Adrenal gland (tissue), 5 donors: Measurements from ENCODE around the gene AHR.

Experiments
- POLR2A ChIP-seq, 2 donors: fragments of 450-650 bp; IDR thresholded peaks; one replicate each; pipeline ENCODE4 v1.6.1; 2017; ENCODE audit warnings: antibody characterized with exemption in 2 of 2, mild to moderate bottlenecking in 2 of 2, moderate library complexity in 1 of 2
- TF ChIP-seq, protein P1 (sequence below), 6 experiments: fragments of 450-650 bp in 4 of 6; fragments of 200-600 bp in 2 of 6; sonication (generic) in 1 of 6; IDR thresholded peaks; 1 replicate in 5 of 6; 2 replicates in 1 of 6; pipeline versions ENCODE4 v1.5.1 to v1.8.0; 2016 to 2021; ENCODE audit warnings: antibody characterized with exemption in 6 of 6, mild to moderate bottlenecking in 2 of 6, moderate library complexity in 1 of 6
- donor health status: DM: no; HTN: no; CAD: no.

DNA sequence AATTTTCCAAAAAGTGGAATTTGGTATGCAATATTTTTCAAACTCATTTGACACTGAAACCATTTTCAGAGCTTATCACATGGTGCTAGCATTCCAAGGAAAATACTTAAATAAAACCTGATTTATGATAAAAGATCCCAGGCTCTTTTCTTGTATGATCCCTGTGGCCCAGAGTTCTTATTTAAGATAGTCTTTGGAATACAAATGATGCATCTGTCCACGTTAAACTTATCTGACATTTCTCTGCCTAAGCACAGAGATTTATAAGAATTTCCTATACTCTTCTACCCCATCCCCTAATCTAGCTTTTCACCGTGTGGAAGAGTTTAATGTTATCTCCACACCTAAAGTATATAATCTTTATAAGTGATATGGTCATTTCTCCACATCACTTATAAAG, 66.2 kb downstream of the AHR start:
- TF ChIP-seq, protein P1, sequence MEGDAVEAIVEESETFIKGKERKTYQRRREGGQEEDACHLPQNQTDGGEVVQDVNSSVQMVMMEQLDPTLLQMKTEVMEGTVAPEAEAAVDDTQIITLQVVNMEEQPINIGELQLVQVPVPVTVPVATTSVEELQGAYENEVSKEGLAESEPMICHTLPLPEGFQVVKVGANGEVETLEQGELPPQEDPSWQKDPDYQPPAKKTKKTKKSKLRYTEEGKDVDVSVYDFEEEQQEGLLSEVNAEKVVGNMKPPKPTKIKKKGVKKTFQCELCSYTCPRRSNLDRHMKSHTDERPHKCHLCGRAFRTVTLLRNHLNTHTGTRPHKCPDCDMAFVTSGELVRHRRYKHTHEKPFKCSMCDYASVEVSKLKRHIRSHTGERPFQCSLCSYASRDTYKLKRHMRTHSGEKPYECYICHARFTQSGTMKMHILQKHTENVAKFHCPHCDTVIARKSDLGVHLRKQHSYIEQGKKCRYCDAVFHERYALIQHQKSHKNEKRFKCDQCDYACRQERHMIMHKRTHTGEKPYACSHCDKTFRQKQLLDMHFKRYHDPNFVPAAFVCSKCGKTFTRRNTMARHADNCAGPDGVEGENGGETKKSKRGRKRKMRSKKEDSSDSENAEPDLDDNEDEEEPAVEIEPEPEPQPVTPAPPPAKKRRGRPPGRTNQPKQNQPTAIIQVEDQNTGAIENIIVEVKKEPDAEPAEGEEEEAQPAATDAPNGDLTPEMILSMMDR (IDR thresholded peaks at IDR 0.05), result no peak
- TF ChIP-seq POLR2A (IDR thresholded peaks at IDR 0.05), result no peak
